Endothelial cell of umbilical vein (primary cell): Measurements from ENCODE around the gene ADGRD1. TPM values are rescaled to one million over a fixed set of nuclear protein-coding genes. Genes with fewer than 3 reads are reported as not detected.

ENCODE experiments used
- BruUV-seq: library from RNA; stranded (reverse); fragments of 400-500 nt; replicated peaks from 2 replicates; lab custom pipeline; 2021; lab: Mats Ljungman, UMichigan
- CTCF ChIA-PET: fragments of 300-600, 350-600 bp; sonication (Branson Sonifier 250); formaldehyde crosslinking; loops from one replicate; lab custom pipeline; 2021; ENCODE audit warnings: antibody characterized with exemption, inconsistent platforms; lab: Charles Lee
- POLR2A ChIA-PET: fragments of 300-600, 350-600 bp; sonication (Branson Sonifier 250); formaldehyde crosslinking; loops from one replicate; lab custom pipeline; 2021; ENCODE audit warnings: antibody characterized with exemption, inconsistent platforms; lab: Charles Lee
- DNase-seq: peaks from one replicate; pipeline ENCODE4 v3.0.0-alpha.2; 2011; ENCODE audit warnings: low read depth, low spot score
- FAIRE-seq: peaks from 2 replicates; lab custom pipeline; 2011; peaks lifted over from hg19 to GRCh38; lab: Jason Lieb, UNC
- H2AFZ ChIP-seq: 2 replicates; pipeline ENCODE4 v1.6.0; 2012; ENCODE audit warnings: low read depth, low read length, control low read depth, inconsistent platforms
- H3K27ac ChIP-seq: 2 replicates; pipeline ENCODE4 v1.5.1; 2011; ENCODE audit warnings: low read depth, mild to moderate bottlenecking, control low read depth, low read length, moderate library complexity; ENCODE audit not compliant: insufficient read depth
- H3K27me3 ChIP-seq, 2 experiments: 2 replicates each; pipeline versions ENCODE4 v1.6.0 to v1.6.1; 2011; ENCODE audit warnings: low read length in 2 of 2, mixed read lengths in 1 of 2; ENCODE audit not compliant: control insufficient read depth in 2 of 2, insufficient read depth in 2 of 2
- H3K36me3 ChIP-seq, 2 experiments: 2 replicates in 1 of 2; 3 replicates in 1 of 2; pipeline ENCODE4 v1.5.1; 2011; ENCODE audit warnings: low read length in 2 of 2, mild to moderate bottlenecking in 1 of 2, moderate library complexity in 1 of 2; ENCODE audit not compliant: control insufficient read depth in 2 of 2, insufficient read depth in 2 of 2; ENCODE audit errors: extremely low read depth in 1 of 2
- H3K4me1 ChIP-seq: 3 replicates; pipeline ENCODE4 v1.5.1; 2011; ENCODE audit warnings: mild to moderate bottlenecking, low read length; ENCODE audit not compliant: control insufficient read depth, insufficient read depth; ENCODE audit errors: extremely low read depth
- H3K4me2 ChIP-seq: 2 replicates; pipeline ENCODE4 v1.6.1; 2011; ENCODE audit warnings: low read length, control low read depth, mixed read lengths; ENCODE audit not compliant: insufficient read depth
- H3K4me3 ChIP-seq, 3 experiments: fragments of 200-600 bp in 1 of 3; sonication (generic), shearing (Covaris generic) in 1 of 3; replicated peaks in 1 of 3; 2 replicates each; pipeline ENCODE4 v1.5.1; 2011 to 2016; ENCODE audit warnings: control low read depth in 3 of 3, low read length in 3 of 3, mild to moderate bottlenecking in 2 of 3, inconsistent platforms in 1 of 3, low read depth in 1 of 3, moderate library complexity in 1 of 3; ENCODE audit not compliant: insufficient read depth in 1 of 3
- H3K79me2 ChIP-seq: 2 replicates; pipeline ENCODE4 v1.6.0; 2012; ENCODE audit warnings: low read length, inconsistent platforms; ENCODE audit not compliant: control insufficient read depth, insufficient read depth
- H3K9ac ChIP-seq: replicated peaks from 2 replicates; pipeline ENCODE3; 2011; ENCODE audit warnings: low read length, control low read depth; ENCODE audit not compliant: insufficient read depth; ENCODE audit errors: extremely low read depth
- H3K9me1 ChIP-seq: replicated peaks from 3 replicates; pipeline ENCODE4 v1.6.0; 2011; ENCODE audit warnings: mild to moderate bottlenecking, low read length; ENCODE audit not compliant: control insufficient read depth, insufficient read depth; ENCODE audit errors: extremely low read depth
- H3K9me3 ChIP-seq: replicated peaks from 2 replicates; pipeline ENCODE4 v1.5.1; 2012; ENCODE audit warnings: low read length, inconsistent platforms; ENCODE audit not compliant: control insufficient read depth, insufficient read depth
- H4K20me1 ChIP-seq: replicated peaks from 2 replicates; pipeline ENCODE3; 2011; ENCODE audit warnings: mild to moderate bottlenecking, low read length; ENCODE audit not compliant: control insufficient read depth, insufficient read depth; ENCODE audit errors: extremely low read depth
- EZH2 ChIP-seq: IDR thresholded peaks from 2 replicates; pipeline ENCODE4 v1.6.1; 2012; ENCODE audit warnings: borderline replicate concordance, low read depth, mild to moderate bottlenecking, moderate library complexity, low read length, inconsistent platforms; ENCODE audit not compliant: severe bottlenecking
- FOS ChIP-seq: IDR thresholded peaks from 2 replicates; pipeline ENCODE4 v1.6.1; 2011; ENCODE audit warnings: mild to moderate bottlenecking, low read length, moderate library complexity, borderline replicate concordance; ENCODE audit not compliant: insufficient read depth
- GATA2 ChIP-seq: IDR thresholded peaks from 2 replicates; pipeline ENCODE4 v1.7.0; 2011; ENCODE audit warnings: low read depth, mild to moderate bottlenecking, moderate library complexity, mixed read lengths, low read length; ENCODE audit not compliant: insufficient read length, insufficient read depth
- JUN ChIP-seq: IDR thresholded peaks from 2 replicates; pipeline ENCODE4 v1.6.1; 2011; ENCODE audit warnings: borderline replicate concordance, low read depth; ENCODE audit not compliant: insufficient read length, insufficient read depth
- MYC ChIP-seq: IDR thresholded peaks from one replicate; pipeline ENCODE4 v1.6.1; 2011; ENCODE audit warnings: mild to moderate bottlenecking, low read depth, low read length
- POLR2A ChIP-seq: IDR thresholded peaks from 2 replicates; pipeline ENCODE4 v1.6.1; 2012; ENCODE audit warnings: low read depth, mild to moderate bottlenecking, control low read depth, low read length
- POLR2AphosphoS5 ChIP-seq: IDR thresholded peaks from 2 replicates; pipeline ENCODE4 v1.6.1; 2012; ENCODE audit warnings: low read depth, mild to moderate bottlenecking, control low read depth, low read length, moderate library complexity; ENCODE audit not compliant: insufficient read depth
- dilution Hi-C: fragments of 300-500 bp; cut with MboI; formaldehyde crosslinking; loops from one replicate; pipeline ENCODE4 v1.15.0; 2019; ENCODE audit warnings: low sequenced_read_pairs; ENCODE audit not compliant: extremely low pct_ligation_motif_present
- intact Hi-C: fragments of 100-400 bp; cut with micrococcal nuclease; formaldehyde crosslinking; loops from one replicate; pipeline ENCODE4 v1.10.0; 2022
- polyA plus RNA-seq, 4 experiments: library from polyadenylated mRNA; depleted of rRNA in 3 of 4; stranded (reverse) in 3 of 4; unstranded in 1 of 4; fragments of >200 nt; gene quantifications; 2 replicates each; pipeline versions ENCODE4 v1.2.1 to v1.2.3, GENCODE V29; 2011 to 2012; ENCODE audit warnings: missing spikeins in 1 of 4
- total RNA-seq: library from RNA; stranded (reverse); gene quantifications from 2 replicates; pipeline ENCODE4 v1.2.3, GENCODE V29; 2021
- TF ChIP-seq, protein P1 (sequence below): IDR thresholded peaks from 2 replicates; pipeline ENCODE4 v1.6.1; 2011; ENCODE audit not compliant: insufficient read depth, insufficient read length
- TF ChIP-seq, protein P2 (sequence below), 2 donors: IDR thresholded peaks; 1 replicate in 1 of 2; 2 replicates in 1 of 2; pipeline ENCODE4 v1.5.1; 2011; ENCODE audit warnings: low read length in 2 of 2, mild to moderate bottlenecking in 2 of 2, moderate library complexity in 2 of 2, control low read depth in 1 of 2, inconsistent platforms in 1 of 2, low read depth in 1 of 2; ENCODE audit not compliant: insufficient read depth in 1 of 2; ENCODE audit errors: extremely low read depth in 1 of 2

ADGRD1 gene
- total and polyA plus RNA-seq, 2 donors (not counting 3 experiments of a cell fraction or from before 2014, with no cell fraction given) = 0.07 TPM; not detected in 1

- CTCF ChIA-PET = no interaction called here
Observed at GRCh38 chr12:130988261-130988660, 34.6 kb downstream of the ADGRD1 start.

More at GRCh38 chr12:130988261-130988660, 34.6 kb downstream of the ADGRD1 start:
- no peaks in the 10 kb centered on the region for H3K9me1 ChIP-seq
- no peaks in the 10 kb centered on the region for H3K36me3 ChIP-seq
- no TSS peak for BruUV-seq
- no peak overlapping the region for H3K9ac ChIP-seq
- POLR2A ChIA-PET = no interaction called here
- no peaks in the 10 kb centered on the region for H3K4me1 ChIP-seq
- intact Hi-C loops = no loop called here
- no peak for TF ChIP-seq GATA2
- TF ChIP-seq, protein P1, sequence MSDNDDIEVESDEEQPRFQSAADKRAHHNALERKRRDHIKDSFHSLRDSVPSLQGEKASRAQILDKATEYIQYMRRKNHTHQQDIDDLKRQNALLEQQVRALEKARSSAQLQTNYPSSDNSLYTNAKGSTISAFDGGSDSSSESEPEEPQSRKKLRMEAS = no peak
- TF ChIP-seq EZH2 = no peak
- no peak for TF ChIP-seq POLR2AphosphoS5
- TF ChIP-seq, protein P2, sequence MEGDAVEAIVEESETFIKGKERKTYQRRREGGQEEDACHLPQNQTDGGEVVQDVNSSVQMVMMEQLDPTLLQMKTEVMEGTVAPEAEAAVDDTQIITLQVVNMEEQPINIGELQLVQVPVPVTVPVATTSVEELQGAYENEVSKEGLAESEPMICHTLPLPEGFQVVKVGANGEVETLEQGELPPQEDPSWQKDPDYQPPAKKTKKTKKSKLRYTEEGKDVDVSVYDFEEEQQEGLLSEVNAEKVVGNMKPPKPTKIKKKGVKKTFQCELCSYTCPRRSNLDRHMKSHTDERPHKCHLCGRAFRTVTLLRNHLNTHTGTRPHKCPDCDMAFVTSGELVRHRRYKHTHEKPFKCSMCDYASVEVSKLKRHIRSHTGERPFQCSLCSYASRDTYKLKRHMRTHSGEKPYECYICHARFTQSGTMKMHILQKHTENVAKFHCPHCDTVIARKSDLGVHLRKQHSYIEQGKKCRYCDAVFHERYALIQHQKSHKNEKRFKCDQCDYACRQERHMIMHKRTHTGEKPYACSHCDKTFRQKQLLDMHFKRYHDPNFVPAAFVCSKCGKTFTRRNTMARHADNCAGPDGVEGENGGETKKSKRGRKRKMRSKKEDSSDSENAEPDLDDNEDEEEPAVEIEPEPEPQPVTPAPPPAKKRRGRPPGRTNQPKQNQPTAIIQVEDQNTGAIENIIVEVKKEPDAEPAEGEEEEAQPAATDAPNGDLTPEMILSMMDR (IDR thresholded peaks at IDR 0.05; ENCODE audit: extremely low read depth in 1 of 2, insufficient read depth in 1 of 2, low read depth in 1 of 2, low read length in 2 of 2) = no peak
- TF ChIP-seq POLR2A = no peak
- no peak for TF ChIP-seq FOS
- no peak for TF ChIP-seq JUN
- no peak for TF ChIP-seq MYC
- no peaks in the 10 kb centered on the region for H3K9me3 ChIP-seq
- H3K27me3 ChIP-seq = no peaks in the 10 kb centered on the region
- no peak overlapping the region for H2AFZ ChIP-seq
- no peak for FAIRE-seq
- H3K4me2 ChIP-seq = no peak overlapping the region
- no peak overlapping the region for H3K27ac ChIP-seq
- H3K79me2 ChIP-seq = no peaks in the 10 kb centered on the region
- dilution Hi-C loops = no loop called here
- DNase-seq = no peak
- H4K20me1 ChIP-seq = no peaks in the 10 kb centered on the region
- H3K4me3 ChIP-seq = no peak overlapping the region
